ENCODE data around the gene SPSB2. TPM values are rescaled to one million over a fixed set of nuclear protein-coding genes. Genes with fewer than 3 reads are reported as not detected.

The SPSB2 gene
- 14.1 and 16.2 TPM in 2 replicates for total RNA-seq (2014; rRNA removed; shearing (Covaris generic))

- peak within 1 kb of the TSS; percentile 51 for H3K4me3 ChIP-seq
- no peaks in the 10 kb centered on the region for H3K27me3 ChIP-seq (replicated peaks)
- no peaks in the 10 kb centered on the region for H3K9me3 ChIP-seq (replicated peaks)
- peak within 1 kb of the TSS; percentile 55 for H3K27ac ChIP-seq
- H3K4me1 ChIP-seq (replicated peaks): peaks cover 40% of the 10 kb centered on the region
- peak; percentile 94 to 99 for DNase-seq (ENCODE audit: low read depth in 1 of 2, low spot score in 2 of 2)
- H3K36me3 ChIP-seq: peaks cover 64% of the 10 kb centered on the region
Observed at GRCh38 chr12:6873094-6874014, at the start of gene SPSB2. TSS of gene SPSB2 (minus strand) at chr12:6873303. CDS start at chr12:6872901, 402 bp downstream.

GRCh38 chr12:6921996-6922946 lies 49.2 kb upstream of the SPSB2 start:
- no peak for DNase-seq (ENCODE audit: low read depth in 1 of 2, low spot score in 2 of 2)
- Histone ChIP-seq H3K4me3 (no peak overlapping the region), H3K9me3 (replicated peaks) (no peaks in the 10 kb centered on the region), H3K4me1 (replicated peaks) (peaks cover 31% of the 10 kb centered on the region), H3K36me3 (no peaks in the 10 kb centered on the region), H3K27ac (no peak overlapping the region), H3K27me3 (replicated peaks) (no peaks in the 10 kb centered on the region)

GRCh38 chr12:6921539-6921938 lies 48.4 kb upstream of the SPSB2 start:
- no peak for DNase-seq (ENCODE audit: low read depth in 1 of 2, low spot score in 2 of 2)
- H3K9me3 ChIP-seq (replicated peaks): no peaks in the 10 kb centered on the region
- H3K27ac ChIP-seq: no peak overlapping the region
- H3K36me3 ChIP-seq: no peaks in the 10 kb centered on the region
- no peaks in the 10 kb centered on the region for H3K27me3 ChIP-seq (replicated peaks)
- H3K4me3 ChIP-seq: no peak overlapping the region
- peaks cover 23% of the 10 kb centered on the region for H3K4me1 ChIP-seq (replicated peaks)

DNA sequence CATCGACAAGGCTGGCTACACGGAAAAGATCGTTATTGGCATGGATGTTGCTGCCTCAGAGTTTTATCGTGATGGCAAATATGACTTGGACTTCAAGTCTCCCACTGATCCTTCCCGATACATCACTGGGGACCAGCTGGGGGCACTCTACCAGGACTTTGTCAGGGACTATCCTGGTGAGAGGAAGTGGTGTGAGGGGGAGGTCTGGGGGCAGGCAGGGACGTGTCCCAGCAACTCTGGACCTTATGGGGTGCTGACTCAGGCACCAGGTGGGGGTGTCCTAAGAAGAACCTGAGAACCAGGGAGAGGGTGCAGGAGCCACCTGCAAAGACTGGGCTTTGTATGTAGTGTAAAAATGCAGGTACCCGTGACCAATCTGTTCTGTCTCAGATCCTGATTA lies 46.5 kb upstream of the SPSB2 start:
- H3K27me3 ChIP-seq (replicated peaks): no peaks in the 10 kb centered on the region
- no peak overlapping the region for H3K4me3 ChIP-seq
- no peak overlapping the region for H3K27ac ChIP-seq
- DNase-seq (ENCODE audit: low read depth in 1 of 2, low spot score in 2 of 2): no peak
- no peaks in the 10 kb centered on the region for H3K9me3 ChIP-seq (replicated peaks)
- H3K36me3 ChIP-seq: no peaks in the 10 kb centered on the region
- peaks cover 12% of the 10 kb centered on the region for H3K4me1 ChIP-seq (replicated peaks)

DNA sequence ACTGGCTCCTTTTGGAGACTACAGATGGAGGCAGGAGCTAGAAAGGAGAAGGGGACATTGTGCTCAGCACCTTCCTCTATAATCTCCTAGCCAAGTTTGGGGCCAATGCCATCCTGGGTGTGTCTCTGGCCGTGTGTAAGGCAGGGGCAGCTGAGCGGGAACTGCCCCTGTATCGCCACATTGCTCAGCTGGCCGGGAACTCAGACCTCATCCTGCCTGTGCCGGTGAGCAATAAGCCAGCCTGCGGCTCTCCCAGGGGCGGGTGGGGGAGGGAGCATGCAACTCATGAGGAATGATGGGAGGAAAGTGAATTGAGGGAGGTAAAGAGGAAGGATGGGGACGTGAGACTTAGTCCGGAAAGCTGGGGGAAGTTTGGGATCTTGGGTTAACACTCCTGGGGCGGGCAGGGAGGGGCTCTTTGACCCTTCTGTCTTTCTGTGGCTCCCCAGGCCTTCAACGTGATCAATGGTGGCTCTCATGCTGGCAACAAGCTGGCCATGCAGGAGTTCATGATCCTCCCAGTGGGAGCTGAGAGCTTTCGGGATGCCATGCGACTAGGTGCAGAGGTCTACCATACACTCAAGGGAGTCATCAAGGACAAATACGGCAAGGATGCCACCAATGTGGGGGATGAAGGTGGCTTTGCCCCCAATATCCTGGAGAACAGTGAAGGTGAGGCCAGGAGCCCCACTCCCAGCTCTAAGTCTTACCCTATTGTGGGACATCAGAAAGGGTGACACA lies 44.6 kb upstream of the SPSB2 start:
- H3K4me3 ChIP-seq: no peak overlapping the region
- no peak overlapping the region for H3K27ac ChIP-seq
- H3K36me3 ChIP-seq: no peaks in the 10 kb centered on the region
- no peak for DNase-seq (ENCODE audit: low read depth in 1 of 2, low spot score in 2 of 2)
- peaks cover 18% of the 10 kb centered on the region for H3K4me1 ChIP-seq (replicated peaks)
- no peaks in the 10 kb centered on the region for H3K27me3 ChIP-seq (replicated peaks)
- no peaks in the 10 kb centered on the region for H3K9me3 ChIP-seq (replicated peaks)

DNA sequence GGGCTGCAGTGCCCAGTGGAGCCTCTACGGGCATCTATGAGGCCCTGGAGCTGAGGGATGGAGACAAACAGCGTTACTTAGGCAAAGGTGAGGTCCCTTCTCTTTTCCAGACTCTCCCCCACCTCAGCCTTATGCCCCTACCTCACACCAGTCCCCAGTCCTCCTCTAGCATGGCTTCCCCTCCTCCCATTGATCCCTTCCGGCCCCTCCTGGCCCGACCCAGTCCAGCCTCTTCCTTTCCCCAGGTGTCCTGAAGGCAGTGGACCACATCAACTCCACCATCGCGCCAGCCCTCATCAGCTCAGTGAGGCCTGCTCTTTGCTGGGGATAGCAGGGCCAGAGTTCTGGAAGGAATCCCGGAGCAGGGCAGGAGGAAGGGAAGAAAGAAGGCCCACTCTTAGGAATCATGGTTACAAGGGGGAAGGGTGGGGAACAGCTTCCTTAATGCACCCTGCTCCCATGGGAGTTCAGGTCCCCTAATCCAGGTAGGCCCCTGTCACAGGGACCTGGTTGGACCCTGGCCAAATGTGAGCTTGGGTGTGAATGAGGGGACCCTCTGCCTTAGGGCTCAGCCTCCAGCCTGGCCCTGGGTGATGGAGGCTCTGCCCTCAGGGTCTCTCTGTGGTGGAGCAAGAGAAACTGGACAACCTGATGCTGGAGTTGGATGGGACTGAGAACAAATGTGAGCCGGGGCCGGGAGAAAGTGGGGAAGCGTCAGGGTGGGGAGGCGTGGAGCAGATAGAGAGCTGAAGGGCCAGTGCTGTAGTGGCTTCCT lies 43.5 kb upstream of the SPSB2 start:
- Histone ChIP-seq H3K27ac (no peak overlapping the region), H3K36me3 (no peaks in the 10 kb centered on the region), H3K27me3 (replicated peaks) (no peaks in the 10 kb centered on the region), H3K4me3 (no peak overlapping the region), H3K4me1 (replicated peaks) (peaks cover 18% of the 10 kb centered on the region), H3K9me3 (replicated peaks) (no peaks in the 10 kb centered on the region)
- DNase-seq (ENCODE audit: low read depth in 1 of 2, low spot score in 2 of 2): no peak

DNA sequence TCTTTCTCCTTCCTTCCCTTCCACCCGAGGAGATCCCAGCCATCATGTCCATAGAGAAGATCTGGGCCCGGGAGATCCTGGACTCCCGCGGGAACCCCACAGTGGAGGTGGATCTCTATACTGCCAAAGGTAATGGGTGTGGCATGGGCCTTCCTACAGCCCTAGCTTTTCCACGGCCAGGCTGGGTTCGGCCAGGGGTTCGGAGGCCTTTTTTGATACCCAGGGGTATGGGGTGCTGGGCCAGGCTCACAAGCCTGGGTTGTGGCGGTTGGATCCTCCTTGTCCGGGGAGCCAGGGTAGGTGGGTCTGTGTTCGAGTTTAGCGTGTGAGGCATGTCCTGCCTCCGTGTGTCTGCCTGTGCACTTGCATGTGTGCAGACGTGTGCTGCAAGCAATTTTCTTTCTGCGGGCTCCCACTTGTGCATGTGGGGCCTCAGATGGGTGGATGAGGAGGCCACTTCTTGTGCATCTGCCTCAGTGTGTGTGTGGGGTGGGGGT lies 42.7 kb upstream of the SPSB2 start:
- H3K9me3 ChIP-seq (replicated peaks): no peaks in the 10 kb centered on the region
- H3K36me3 ChIP-seq: no peaks in the 10 kb centered on the region
- no peak for DNase-seq (ENCODE audit: low read depth in 1 of 2, low spot score in 2 of 2)
- H3K27me3 ChIP-seq (replicated peaks): no peaks in the 10 kb centered on the region
- no peak overlapping the region for H3K4me3 ChIP-seq
- no peak overlapping the region for H3K27ac ChIP-seq
- peaks cover 18% of the 10 kb centered on the region for H3K4me1 ChIP-seq (replicated peaks)

- no peaks in the 10 kb centered on the region for H3K27me3 ChIP-seq (replicated peaks)
- no peak for DNase-seq (ENCODE audit: low read depth in 1 of 2, low spot score in 2 of 2)
- peaks cover 18% of the 10 kb centered on the region for H3K4me1 ChIP-seq (replicated peaks)
- no peaks in the 10 kb centered on the region for H3K36me3 ChIP-seq
- H3K4me3 ChIP-seq: peak overlapping the region; percentile 46
- no peak overlapping the region for H3K27ac ChIP-seq
- no peaks in the 10 kb centered on the region for H3K9me3 ChIP-seq (replicated peaks)
Observed at GRCh38 chr12:6914947-6915788, 42.1 kb upstream of the SPSB2 start.

DNA sequence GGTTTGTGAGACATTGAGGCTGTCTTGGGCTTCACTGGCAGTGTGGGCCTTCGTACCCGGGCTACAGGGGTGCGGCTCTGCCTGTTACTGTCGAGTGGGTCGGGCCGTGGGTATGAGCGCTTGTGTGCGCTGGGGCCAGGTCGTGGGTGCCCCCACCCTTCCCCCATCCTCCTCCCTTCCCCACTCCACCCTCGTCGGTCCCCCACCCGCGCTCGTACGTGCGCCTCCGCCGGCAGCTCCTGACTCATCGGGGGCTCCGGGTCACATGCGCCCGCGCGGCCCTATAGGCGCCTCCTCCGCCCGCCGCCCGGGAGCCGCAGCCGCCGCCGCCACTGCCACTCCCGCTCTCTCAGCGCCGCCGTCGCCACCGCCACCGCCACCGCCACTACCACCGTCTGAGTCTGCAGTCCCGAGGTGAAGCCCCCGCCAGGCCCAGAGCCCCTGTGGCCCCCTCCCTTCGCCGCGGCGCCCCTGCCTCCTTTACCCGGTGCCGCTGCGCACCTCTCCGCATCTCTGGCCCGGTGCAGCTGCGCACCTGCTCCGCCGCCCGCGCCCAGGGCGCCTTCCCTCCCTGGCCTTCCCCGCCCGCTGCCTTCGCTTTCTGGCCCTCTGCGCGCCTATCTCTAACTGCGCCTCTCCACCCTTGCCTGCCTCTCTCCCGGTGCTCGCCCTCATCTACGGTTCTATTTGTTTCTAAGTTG lies 41.3 kb upstream of the SPSB2 start, which contains the start of gene ENO2:
ENO2 (plus strand) TSS at position 335 of the 701 bp plus-strand sequence. CDS start 1,253 bp downstream, outside the sequence.
- peak within 1 kb of the TSS; percentile 46 for H3K4me3 ChIP-seq
- DNase-seq (ENCODE audit: low read depth in 1 of 2, low spot score in 2 of 2): peak in 1 of 2 experiments; percentile 71
- no peaks in the 10 kb centered on the region for H3K36me3 ChIP-seq
- H3K4me1 ChIP-seq (replicated peaks): peaks cover 18% of the 10 kb centered on the region
- no peak within 1 kb of the TSS for H3K27ac ChIP-seq
- no peaks in the 10 kb centered on the region for H3K27me3 ChIP-seq (replicated peaks)
- H3K9me3 ChIP-seq (replicated peaks): no peaks in the 10 kb centered on the region

- no peak overlapping the region for H3K4me3 ChIP-seq
- H3K36me3 ChIP-seq: no peaks in the 10 kb centered on the region
- H3K9me3 ChIP-seq (replicated peaks): no peaks in the 10 kb centered on the region
- no peak overlapping the region for H3K27ac ChIP-seq
- no peak for DNase-seq (ENCODE audit: low read depth in 1 of 2, low spot score in 2 of 2)
- no peaks in the 10 kb centered on the region for H3K27me3 ChIP-seq (replicated peaks)
- peaks cover 18% of the 10 kb centered on the region for H3K4me1 ChIP-seq (replicated peaks)
Observed at GRCh38 chr12:6912164-6912935, 39.2 kb upstream of the SPSB2 start.
